HG03060 (cell line): Measurements from ENCODE around the gene NAT16.
"Not testable (repeated sequence)": the region's sequence is repeated elsewhere in the genome, so short reads cannot be mapped to it uniquely, and the experiment has no call there.

Source experiments
- ATAC-seq: cut with Tn5 transposase; IDR thresholded peaks from one replicate; pipeline ENCODE4 v1.9.1; 2021; ENCODE audit warnings: low read depth, moderate number of reproducible peaks; ENCODE audit not compliant: unreplicated experiment

NAT16 gene

DNA sequence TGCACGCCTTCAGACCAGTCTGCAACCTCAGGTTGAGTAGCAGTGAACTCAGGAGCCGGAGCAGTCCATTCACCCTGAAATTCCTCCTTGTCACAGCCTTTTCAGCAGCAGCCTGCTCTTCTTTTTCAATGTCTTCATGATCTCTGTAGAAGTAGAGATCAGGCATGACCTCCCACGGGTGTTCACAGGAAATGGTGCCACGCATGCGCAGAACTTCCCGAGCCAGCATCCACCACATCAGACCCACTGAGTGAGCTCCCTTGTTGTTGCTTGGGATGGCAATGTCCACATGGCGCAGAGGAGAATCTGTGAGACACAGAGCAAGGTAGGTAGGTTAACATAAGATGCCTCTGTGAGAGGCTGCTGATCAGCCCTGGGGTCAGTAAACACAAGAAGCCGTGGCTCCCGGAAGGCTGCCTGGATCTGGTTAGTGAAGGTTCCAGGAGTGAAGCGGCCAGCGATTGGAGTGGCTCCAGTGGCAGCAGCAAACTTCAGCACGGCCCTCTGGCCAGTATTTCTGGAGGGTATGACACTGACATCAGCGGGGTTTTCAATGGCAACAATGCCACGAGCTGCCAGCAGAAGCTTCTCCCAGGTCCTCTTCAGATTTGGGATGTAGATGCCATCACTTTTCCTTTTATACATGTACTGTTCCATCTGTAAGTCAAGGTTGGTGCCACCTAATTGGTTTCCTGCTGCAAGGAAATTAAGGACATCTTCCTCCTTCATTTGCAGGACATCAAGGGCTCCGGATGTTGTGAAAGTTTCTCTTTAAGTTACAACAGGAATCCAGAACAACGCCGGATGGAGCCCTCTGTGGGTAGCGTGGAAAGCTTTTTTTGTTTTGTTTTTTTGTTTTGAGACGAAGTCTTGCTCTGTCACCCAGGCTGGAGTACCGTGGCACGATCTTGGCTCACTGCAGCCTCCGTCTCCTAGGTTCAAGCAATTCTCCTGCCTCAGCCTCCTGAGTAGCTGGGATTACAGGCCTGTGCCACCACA lies 23.9 kb upstream of the NAT16 start:
- not testable (repeated sequence) for ATAC-seq

DNA sequence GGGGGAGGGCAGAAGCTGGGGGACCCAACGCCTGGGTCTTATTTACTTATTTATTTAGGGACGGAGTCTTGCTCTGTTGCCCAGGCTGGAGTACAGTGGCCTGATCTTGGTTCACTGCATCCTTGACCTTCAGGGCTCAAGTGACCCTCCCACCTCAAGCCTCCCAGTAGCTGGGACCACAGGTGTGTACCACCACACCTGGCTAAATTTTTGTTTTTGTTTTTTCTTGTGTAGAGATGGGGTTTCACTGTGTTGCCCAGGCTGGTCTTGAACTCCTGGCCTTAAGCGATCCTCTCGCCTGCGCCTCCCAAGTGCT lies 22.5 kb upstream of the NAT16 start:
- ATAC-seq: no peak

DNA sequence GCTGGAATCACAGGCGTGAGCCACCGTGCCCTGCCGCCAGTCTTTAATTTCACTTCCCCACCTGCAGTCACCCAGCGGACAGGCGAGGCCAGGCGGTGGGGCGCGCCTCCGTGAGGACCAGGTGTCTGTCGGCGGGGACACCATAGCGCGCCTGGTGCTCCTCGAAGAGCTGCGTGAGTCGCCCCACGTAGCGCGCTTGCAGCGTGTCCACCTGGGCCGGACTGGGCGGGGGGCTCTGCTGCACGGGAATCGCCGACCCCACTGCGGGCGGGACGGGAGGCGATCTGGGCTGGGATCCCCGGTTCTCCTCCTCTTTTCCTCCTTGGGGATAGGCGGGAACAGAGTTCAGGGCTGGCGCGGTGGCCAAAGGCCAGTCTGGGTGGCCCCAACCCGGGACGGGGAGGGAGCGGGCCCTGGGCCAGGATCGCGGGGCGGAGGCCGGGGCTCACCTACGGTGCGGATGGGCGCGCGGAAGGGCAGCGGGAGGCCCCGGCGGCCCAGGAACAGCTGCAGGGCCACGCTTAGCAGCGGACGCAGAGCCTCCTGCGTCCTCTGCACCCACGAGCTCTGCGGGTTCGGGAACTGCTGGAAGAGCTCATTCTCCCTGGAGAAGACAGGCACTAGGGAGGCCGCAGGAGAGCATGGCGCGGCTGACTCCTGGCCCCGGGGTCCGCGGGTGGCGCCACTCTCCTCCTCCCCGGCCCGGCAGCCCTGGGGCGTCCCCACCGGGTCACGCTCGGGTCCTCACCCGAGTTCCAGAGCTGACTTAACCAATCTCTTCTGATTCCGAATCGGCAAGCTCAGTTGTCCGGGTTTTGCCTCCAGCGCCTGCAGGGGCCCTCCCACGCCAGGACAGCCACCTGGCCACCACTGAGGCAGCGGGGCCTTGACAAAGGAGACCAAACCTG lies 21.9 kb upstream of the NAT16 start:
- ATAC-seq: no peak

DNA sequence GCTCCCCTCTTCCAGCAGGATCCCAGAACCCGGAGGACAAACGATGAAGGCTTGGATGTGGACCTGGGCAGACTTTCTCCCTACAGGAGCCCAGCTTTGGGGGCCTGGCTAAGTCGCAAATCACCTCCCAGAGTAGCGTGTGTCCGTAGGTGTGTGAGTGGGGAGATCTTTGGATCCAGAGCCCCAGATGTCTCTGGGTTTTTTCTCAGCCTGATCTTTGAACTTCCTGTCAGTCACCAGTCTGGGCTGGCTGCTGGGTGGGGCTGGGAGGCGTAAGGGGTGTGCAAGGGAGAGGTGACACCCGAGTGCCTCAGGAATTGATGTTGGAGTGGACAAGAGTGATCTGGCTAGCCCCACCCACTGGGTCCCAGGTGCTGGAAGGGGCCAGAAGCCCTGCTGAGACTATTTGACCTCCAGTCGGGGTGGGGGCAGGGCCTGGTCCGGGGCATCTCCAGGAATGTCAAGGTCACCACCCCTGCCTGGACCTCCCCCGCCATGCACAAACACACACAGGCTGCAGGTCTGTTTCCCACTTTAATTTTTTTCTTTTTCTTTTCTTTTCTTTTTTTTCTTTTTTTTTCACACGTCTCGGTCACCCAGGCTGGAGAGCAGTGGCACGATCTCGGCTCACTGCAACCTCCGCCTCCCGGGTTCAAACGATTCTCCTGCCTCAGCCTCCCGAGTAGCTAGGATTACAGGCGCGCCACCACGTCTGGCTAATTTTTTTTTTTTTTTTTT lies 20.9 kb upstream of the NAT16 start, which contains the start of gene MOGAT3:
TSS of gene MOGAT3 (minus strand) at position 175 of the 738 bp plus-strand sequence. CDS start 182 bp downstream, outside the sequence.
- no peak for ATAC-seq

DNA sequence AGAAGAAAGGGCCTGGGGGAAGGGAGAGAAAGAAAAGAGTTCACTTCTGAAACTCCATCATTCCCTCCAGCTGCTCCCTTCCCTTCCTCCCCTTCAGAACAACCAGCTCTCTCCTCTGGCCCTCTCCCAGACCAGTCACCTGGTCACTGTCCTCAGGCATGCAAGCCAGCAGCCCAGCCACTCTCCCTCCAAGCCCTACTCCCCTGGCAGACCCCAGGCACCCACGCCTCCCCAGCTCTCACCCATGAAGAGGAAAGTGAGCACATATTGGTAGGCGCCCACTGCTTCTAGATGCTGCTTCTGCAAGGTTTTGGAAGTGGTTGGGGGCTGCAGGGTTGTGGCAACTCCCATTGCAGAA lies 20.4 kb upstream of the NAT16 start:
- no peak for ATAC-seq

DNA sequence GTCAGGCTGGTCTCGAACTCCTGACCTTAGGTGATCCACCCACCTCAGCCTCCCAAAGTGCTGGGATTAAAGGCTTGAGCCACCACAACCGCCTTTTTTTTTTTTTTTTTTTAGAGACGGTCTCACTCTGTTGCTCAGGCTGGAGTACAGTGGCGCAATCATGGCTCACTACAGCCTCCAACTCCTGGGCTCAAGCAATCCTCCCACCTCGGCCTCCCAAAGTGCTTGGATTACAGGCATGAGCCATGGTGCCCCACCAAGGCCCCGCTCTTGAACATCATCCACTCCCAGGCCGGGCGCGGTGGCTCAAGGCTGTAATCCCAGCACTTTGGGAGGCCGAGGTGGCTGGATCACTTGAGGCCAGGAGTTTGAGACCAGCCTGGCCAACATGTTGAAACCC lies 19.4 kb upstream of the NAT16 start:
- ATAC-seq: not testable (repeated sequence)

DNA sequence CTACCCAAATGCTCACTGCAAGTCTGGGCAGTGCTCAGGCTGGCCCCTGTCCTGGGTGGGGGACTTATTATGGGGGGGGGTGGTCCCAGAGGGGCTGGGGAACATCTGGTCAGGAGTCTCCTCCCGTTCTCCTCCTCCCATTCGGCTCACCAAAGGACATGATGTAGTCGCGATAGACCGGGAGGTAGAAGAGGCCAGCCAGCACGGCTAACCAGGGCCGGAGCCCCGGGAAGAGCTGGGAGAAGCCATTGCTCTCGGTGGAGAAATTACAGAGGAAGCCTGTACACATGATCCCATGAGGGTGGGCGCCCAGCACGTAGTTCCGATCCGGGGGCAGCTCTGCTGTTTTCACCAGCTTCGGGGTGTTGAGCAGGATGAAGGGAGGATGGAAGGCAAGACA lies 18.4 kb upstream of the NAT16 start:
- no peak for ATAC-seq

DNA sequence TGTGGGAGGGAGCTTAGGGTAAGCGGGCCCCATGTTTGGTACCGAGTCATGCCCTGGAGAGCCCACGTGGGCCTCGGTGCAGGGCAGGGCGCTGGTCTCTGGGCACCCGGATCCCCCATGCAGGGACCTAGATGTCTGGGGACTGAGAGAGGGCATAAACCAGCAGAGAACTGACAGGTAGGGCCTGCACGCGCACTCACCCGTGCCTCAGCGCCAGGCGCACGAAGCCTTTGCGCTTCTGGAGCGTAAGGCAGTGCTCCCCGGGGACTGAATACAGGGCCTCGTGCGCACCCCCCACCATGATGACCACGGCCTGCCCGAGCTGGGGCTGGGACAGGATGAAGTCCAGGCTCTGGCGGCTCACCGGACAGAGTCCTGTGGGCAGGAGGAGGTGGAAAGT lies 17.9 kb upstream of the NAT16 start:
- no peak for ATAC-seq

DNA sequence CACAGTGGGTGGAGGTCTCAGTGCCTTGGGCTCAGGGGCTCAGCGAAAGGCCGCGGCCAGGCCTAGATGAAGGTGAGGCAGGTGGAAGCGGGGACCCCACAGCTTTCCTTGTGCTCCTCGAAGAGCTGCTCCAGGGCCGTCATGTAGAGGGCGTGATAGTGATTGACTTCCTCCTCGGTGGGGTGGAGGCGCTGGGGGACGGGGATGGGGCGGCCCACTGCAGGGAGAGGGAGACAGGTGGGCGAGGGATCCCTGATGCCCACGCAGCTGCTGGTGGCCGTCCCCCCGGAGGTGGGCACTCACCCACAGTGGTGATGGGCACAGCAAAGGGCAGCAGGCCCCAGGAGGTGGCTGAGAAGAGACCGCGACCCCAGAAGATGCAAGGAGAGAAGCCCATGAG lies 15.8 kb upstream of the NAT16 start:
- no peak for ATAC-seq

DNA sequence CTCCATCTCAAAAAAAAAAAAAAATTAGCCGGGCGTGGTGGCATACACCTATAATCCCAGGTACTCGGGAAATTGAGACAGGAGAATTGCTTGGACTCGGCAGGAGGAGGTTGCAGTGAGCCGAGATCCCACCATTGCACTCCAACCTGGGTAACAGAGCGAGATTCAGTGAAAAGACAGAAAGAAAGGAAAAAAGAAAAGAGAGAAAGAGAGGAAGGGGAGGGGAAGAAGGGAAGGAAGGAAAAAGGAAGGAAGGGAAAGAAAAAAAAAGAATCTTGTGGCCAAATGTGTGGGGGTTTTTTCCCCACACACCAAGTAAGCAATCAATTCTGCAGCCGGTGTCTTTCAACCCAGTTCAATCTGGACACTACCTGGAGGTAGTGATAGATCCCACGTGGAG lies 9.0 kb upstream of the NAT16 start:
- no peak for ATAC-seq

DNA sequence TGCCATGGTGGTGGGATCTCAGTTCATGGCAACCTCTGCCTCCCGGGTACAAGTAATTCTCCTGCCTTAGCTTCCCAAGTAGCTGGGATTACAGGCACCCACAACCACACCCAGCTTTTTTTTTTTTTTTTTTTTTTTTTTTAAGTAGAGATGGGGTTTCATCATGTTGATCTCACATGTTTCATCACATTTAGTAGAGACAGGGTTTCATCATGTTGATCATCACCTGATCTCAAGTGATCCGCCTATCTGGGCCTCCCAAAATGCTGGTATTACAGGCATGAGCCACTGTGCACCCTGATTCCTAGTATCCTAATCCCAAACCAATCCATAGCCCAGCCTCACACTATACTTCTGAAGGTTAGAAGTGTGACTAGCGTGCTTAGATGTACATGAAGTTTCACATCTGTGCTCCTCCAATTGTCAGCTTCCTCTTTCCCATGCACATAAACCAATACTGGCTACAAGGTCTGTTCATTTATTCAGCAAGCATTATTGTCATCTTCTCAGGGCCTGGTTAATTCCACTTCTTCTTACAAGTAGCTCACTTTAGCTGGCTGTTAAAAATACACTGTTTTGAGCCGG lies 6.8 kb upstream of the NAT16 start:
- ATAC-seq: no peak

DNA sequence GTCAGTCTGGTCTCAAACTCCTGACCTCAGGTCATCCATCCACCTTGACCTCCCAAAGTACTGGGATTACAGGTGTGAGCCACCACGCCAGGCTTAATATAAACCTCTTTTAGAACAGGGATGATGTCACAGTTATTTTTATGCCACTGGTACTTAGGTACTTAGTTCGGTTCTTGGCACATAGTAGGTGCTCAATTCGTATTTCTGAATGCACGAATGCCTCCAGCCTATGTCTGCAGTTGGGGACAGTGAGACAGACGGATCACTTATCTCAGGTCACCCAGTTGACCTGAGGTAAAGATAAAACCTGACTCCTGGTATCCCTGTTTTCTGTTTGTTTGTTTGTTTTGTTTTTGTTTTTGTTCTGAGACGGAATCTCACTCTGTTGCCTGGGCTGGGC lies 6.1 kb upstream of the NAT16 start:
- no peak for ATAC-seq

DNA sequence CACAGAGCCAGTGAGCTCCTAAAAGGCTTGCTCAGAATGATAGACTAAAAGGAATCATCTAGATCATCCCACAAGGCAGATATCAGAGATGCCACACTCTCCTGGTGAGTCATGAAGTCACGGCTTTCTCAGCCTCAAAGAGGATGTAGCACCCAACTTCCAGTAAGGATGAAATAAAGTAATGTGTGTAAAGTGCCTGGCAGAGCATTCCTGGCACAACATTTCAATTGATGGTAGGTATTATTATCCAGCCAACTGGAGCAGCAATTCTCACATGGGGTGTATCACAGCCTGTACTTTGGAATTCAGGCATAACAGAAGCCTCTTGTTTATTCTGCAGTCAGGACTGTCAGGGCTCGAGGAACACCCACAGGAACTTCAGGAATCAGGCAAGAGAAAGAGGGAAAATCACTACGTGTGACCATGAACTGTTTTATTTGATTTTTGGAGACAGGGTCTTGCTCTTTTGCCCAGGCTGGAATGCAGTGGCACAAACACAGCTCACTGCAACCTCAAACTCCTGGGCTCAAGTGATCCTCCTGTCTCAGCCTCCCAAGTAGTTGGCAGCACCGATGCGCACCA lies 5.3 kb upstream of the NAT16 start:
- ATAC-seq: no peak

DNA sequence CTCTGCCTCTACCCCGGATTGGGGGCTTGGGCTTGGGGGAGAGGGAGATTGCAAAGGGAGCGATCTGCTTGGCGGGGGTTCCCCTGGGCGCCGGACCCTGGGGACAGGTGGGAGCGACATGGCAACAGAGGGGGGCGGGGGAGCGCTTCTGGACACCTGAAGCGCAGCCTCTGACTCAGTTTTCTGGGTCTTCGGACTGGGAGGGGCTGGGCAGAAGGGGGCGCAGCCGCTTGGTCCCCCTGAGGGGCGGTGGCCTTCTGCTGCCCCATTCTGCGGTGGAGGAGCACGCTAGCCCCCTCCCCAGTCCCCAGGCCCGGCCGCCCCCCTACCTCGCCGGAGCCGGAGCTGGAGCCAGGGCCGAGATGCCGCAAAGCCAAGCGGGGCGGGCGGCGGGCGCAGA lies 380 bp downstream of the NAT16 start:
- ATAC-seq: no peak

DNA sequence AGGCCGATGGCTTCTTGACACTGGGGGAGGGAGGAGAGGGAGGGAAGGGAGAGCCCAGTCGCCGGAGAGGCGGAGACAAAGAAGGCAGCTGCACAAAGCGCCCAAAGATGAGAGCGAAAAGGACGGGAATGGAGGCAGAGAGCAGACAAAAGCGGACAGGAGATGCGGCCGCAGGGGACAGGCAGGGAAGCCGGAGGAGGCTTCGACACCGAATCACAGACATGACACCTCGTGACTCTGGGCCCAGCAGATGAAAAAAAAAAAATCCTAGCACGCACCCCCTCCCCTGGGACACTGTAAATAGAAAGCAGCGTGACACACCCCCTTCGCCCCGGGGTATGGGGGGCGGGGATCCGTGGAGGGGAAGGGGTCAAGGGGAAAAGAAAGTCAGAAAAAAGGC lies 976 bp downstream of the NAT16 start:
- ATAC-seq: no peak

DNA sequence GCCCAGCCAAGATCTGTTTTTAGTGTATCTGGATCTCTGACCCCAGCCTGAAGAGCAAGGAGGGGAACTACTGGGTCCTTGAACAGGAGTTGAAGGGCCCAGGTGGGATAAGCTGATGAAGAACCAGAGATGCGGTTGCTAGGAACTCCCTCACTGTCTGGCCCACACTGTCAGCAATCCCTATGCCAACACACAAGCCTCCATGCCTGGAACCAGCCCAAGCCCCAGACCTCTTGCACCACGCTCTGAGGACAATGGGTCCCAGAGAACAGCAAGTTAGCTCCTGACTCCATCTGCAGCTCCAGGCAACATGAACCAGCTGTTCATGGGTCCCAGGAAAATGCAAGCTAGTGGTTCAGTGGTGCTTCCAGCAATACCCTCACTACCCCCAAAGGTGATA lies 2.4 kb downstream of the NAT16 start:
- no peak for ATAC-seq

DNA sequence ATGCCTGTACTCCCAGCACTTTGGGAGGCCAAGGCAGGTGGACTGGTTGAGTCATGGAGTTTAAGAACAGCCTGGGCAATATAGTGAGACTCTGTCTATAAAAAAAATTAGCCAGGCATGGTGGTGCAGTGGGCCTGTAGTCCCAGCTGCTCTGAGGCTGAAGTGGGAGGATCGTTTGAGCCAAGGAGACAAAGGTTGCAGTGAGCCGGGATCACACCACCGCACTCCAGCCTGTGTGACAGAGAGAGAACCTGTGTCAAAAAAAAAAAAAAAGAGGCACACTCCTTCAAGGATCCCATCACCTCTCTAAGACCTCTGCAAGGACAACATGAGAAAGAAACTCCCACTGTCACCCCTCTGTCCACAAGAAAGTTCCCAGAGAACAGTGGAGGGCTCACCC lies 4.4 kb downstream of the NAT16 start:
- ATAC-seq: no peak

DNA sequence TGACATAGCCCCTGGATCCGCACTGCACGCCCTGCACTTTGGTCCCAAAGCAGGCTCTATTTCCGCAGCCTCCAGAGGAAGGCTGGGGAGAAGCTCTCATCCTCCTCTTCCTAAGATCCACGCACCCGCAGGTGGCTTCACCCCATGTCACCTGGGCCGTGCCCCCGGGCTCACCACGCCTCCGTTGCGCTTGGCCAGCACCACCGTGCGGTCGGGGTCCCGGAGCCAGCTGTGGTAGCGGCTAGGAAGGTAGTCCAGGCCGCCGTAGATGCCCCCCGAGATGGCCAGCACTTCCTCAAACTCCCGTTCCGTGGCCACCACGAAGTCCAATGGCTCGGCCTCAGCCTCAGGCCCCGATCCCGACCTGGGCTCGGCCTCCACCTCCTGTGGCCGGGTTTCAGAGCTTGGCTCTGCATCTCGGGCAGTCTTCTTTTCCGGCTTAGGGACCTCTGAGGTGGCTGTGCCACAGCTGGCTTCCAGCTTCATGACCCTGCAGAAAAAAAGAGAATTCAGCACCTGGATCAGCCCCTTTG lies 5.7 kb downstream of the NAT16 start:
- no peak for ATAC-seq

DNA sequence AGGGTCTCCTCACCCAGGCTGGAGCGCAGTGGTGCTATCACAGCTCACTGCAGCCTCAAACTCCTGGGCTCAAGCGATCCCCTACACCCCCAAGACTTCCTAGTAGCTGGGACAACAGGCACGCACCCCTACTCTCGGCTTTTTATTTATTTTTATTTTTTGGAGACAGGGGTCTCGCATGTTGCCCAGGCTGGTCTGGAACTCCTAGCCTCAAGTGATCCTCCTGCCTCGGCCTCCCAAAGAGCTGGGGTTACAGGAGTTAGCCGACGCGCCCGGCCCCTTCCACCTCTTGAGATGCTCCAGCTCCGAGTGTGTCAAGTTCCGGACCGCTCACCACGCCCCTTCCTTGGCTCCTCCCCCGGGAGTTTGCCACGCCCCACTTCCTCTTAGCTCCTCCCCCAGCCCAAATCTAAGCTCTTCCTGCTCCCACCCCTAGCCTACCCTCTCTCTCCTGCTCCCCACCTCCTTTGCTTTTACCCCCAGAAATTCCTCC lies 6.3 kb downstream of the NAT16 start:
- no peak for ATAC-seq
